MM.1S (cell line): Measurements from ENCODE around the gene SPATA21.

Source experiments
- DNase-seq: peaks from one replicate; pipeline ENCODE4 v3.0.0-alpha.2; 2015
- H2AFZ ChIP-seq: fragments of 300-600 bp; sonication (generic); 2 replicates; pipeline ENCODE4 v1.6.0; 2016; ENCODE audit warnings: antibody characterized with exemption, low read length
- H3F3A ChIP-seq: fragments of 300-600 bp; sonication (generic); 2 replicates; pipeline ENCODE4 v1.6.1; 2016; ENCODE audit warnings: mild to moderate bottlenecking, antibody characterized with exemption, low read length, moderate library complexity, mixed read lengths; ENCODE audit not compliant: insufficient read depth
- H3K27ac ChIP-seq: fragments of 300-600 bp; sonication (generic); 2 replicates; pipeline ENCODE4 v1.5.1; 2016; ENCODE audit warnings: mild to moderate bottlenecking, low read length
- H3K27me3 ChIP-seq: fragments of 300-600 bp; sonication (generic); replicated peaks from 2 replicates; pipeline ENCODE4 v1.6.0; 2016; ENCODE audit warnings: low read length; ENCODE audit not compliant: insufficient read depth
- H3K36me3 ChIP-seq: fragments of 300-600 bp; sonication (generic); replicated peaks from 2 replicates; pipeline ENCODE4 v1.6.1; 2016; ENCODE audit warnings: mild to moderate bottlenecking, low read length, mixed read lengths; ENCODE audit not compliant: insufficient read depth
- H3K4me1 ChIP-seq: fragments of 300-600 bp; sonication (generic); 2 replicates; pipeline ENCODE4 v1.6.1; 2016; ENCODE audit warnings: low read length, mixed read lengths
- H3K4me2 ChIP-seq: fragments of 300-600 bp; sonication (generic); 2 replicates; pipeline ENCODE4 v1.6.0; 2016; ENCODE audit warnings: low read depth, low read length
- H3K4me3 ChIP-seq: fragments of 300-600 bp; sonication (generic); 2 replicates; pipeline ENCODE4 v1.5.1; 2016; ENCODE audit warnings: low read length, mixed read lengths
- H3K79me2 ChIP-seq: fragments of 300-600 bp; sonication (generic); 2 replicates; pipeline ENCODE4 v1.6.1; 2016; ENCODE audit warnings: mixed run types, low read length, mixed read lengths
- H3K9ac ChIP-seq: fragments of 300-600 bp; sonication (generic); 2 replicates; pipeline ENCODE4 v1.6.1; 2016; ENCODE audit warnings: low read length, mixed read lengths
- H3K9me2 ChIP-seq: fragments of 300-600 bp; sonication (generic); replicated peaks from 2 replicates; pipeline ENCODE4 v1.6.1; 2016; ENCODE audit warnings: mild to moderate bottlenecking, low read length, mixed read lengths; ENCODE audit not compliant: insufficient read depth
- H3K9me3 ChIP-seq: fragments of 300-600 bp; sonication (generic); replicated peaks from 2 replicates; pipeline ENCODE4 v1.6.1; 2016; ENCODE audit warnings: mild to moderate bottlenecking, low read length, mixed read lengths; ENCODE audit not compliant: insufficient read depth
- H4K20me1 ChIP-seq: fragments of 300-600 bp; sonication (generic); 2 replicates; pipeline ENCODE4 v1.6.1; 2016; ENCODE audit warnings: mild to moderate bottlenecking, low read length, moderate library complexity, mixed read lengths; ENCODE audit not compliant: insufficient read depth
- CTCF ChIP-seq: fragments of 300-600 bp; sonication (generic); IDR thresholded peaks from 2 replicates; pipeline ENCODE4 v1.5.1; 2016; ENCODE audit warnings: antibody characterized with exemption, low read length, mixed read lengths
- EZH2 ChIP-seq: fragments of 300-600 bp; sonication (generic); optimal IDR thresholded peaks from 2 replicates; pipeline ENCODE3; 2017; ENCODE audit warnings: low read depth, mild to moderate bottlenecking, antibody characterized with exemption, low read length, mixed read lengths
- EZH2phosphoT487 ChIP-seq: fragments of 300-600 bp; sonication (generic); IDR thresholded peaks from 2 replicates; pipeline ENCODE4 v1.6.1; 2018; ENCODE audit warnings: antibody characterized with exemption, low read length

SPATA21 gene

GRCh38 chr1:16450863-16451481, 13.7 kb upstream of the SPATA21 start:
- no peak for DNase-seq
- no peaks in the 10 kb centered on the region for H4K20me1 ChIP-seq
- H3K36me3 ChIP-seq = peaks cover 10% of the 10 kb centered on the region; the same call in 1 of the 2 replicates
- no peak overlapping the region for H2AFZ ChIP-seq
- H3K9me3 ChIP-seq = no peaks in the 10 kb centered on the region
- H3K9me2 ChIP-seq = no peaks in the 10 kb centered on the region
- no peak for TF ChIP-seq CTCF
- no peak for TF ChIP-seq EZH2phosphoT487
- no peak for TF ChIP-seq EZH2
- H3K27me3 ChIP-seq = no peaks in the 10 kb centered on the region
- H3K4me1 ChIP-seq = no peaks in the 10 kb centered on the region
- H3K9ac ChIP-seq = no peak overlapping the region
- no peaks in the 10 kb centered on the region for H3F3A ChIP-seq
- no peak overlapping the region for H3K4me3 ChIP-seq
- H3K4me2 ChIP-seq = no peak overlapping the region
- H3K27ac ChIP-seq = no peak overlapping the region
- H3K79me2 ChIP-seq = peaks cover 63% of the 10 kb centered on the region

GRCh38 chr1:16449666-16450065, 12.4 kb upstream of the SPATA21 start:
- H3K9me2 ChIP-seq = no peaks in the 10 kb centered on the region
- H3K4me1 ChIP-seq = peaks cover 5% of the 10 kb centered on the region
- H3K4me2 ChIP-seq = no peak overlapping the region
- peaks cover 70% of the 10 kb centered on the region for H3K79me2 ChIP-seq
- peaks cover 10% of the 10 kb centered on the region; the same call in 1 of the 2 replicates for H3K36me3 ChIP-seq
- no peak overlapping the region for H3K27ac ChIP-seq
- no peak overlapping the region for H3K4me3 ChIP-seq
- H3F3A ChIP-seq = no peaks in the 10 kb centered on the region
- no peak overlapping the region for H3K9ac ChIP-seq
- TF ChIP-seq EZH2 (no peak), CTCF (no peak), EZH2phosphoT487 (no peak)
- H3K27me3 ChIP-seq = no peaks in the 10 kb centered on the region
- H4K20me1 ChIP-seq = no peaks in the 10 kb centered on the region
- DNase-seq = no peak
- H3K9me3 ChIP-seq = no peaks in the 10 kb centered on the region
- no peak overlapping the region for H2AFZ ChIP-seq

- no peak overlapping the region for H3K27ac ChIP-seq
- no peaks in the 10 kb centered on the region for H3K27me3 ChIP-seq
- H3K79me2 ChIP-seq = peaks cover 74% of the 10 kb centered on the region
- H4K20me1 ChIP-seq = no peaks in the 10 kb centered on the region
- H3K36me3 ChIP-seq = peaks cover 10% of the 10 kb centered on the region; the same call in 1 of the 2 replicates
- TF ChIP-seq EZH2 (no peak), EZH2phosphoT487 (no peak), CTCF (no peak)
- no peaks in the 10 kb centered on the region for H3K9me3 ChIP-seq
- no peak overlapping the region for H3K9ac ChIP-seq
- H2AFZ ChIP-seq = no peak overlapping the region
- peaks cover 11% of the 10 kb centered on the region for H3K4me1 ChIP-seq
- no peak for DNase-seq
- H3F3A ChIP-seq = peaks cover 6% of the 10 kb centered on the region
- no peak overlapping the region for H3K4me2 ChIP-seq
- H3K9me2 ChIP-seq = no peaks in the 10 kb centered on the region
- no peak overlapping the region for H3K4me3 ChIP-seq
Observed at GRCh38 chr1:16449065-16449464, 11.8 kb upstream of the SPATA21 start.
